ENCODE results near the gene SERINC2. TPM values are rescaled to one million over a fixed set of nuclear protein-coding genes. Genes with fewer than 3 reads are reported as not detected.

SERINC2 gene
- total and polyA plus RNA-seq, 2 of the 8 experiments (the other 6 are each of a cell fraction or from before 2014, with no cell fraction given): 31.4 to 60.0 TPM

GRCh38 chr1:31445951-31446350 lies 32.9 kb downstream of the SERINC2 start:
- Histone ChIP-seq H3K4ac (replicated peaks; ENCODE audit: insufficient read length, low read depth, low read length) (no peak overlapping the region), H4K8ac (ENCODE audit: extremely low read depth, insufficient read depth, low read length) (peak overlapping the region; percentile 71; the same call in 1 of the 2 replicates), H3K56ac (replicated peaks; ENCODE audit: insufficient read length, low read depth, low read length) (no peak overlapping the region), H3K9me3 (ENCODE audit: insufficient read depth in 2 of 2, low read depth in 1 of 2, low read length in 1 of 2) (peaks cover 7 to 10% of the 10 kb centered on the region in 2 experiments; a peak in 3 of 4 replicates), H3K23ac (ENCODE audit: insufficient read length) (no peak overlapping the region), H3K27ac (ENCODE audit: low read depth, low read length) (no peak overlapping the region), H2BK15ac (ENCODE audit: low read length) (no peak overlapping the region), H3K27me3 (replicated peaks in 1 of 4; ENCODE audit: control insufficient read depth in 3 of 4, extremely low read depth in 1 of 4, insufficient read depth in 3 of 4, low read length in 3 of 4) (no peaks in the 10 kb centered on the region), H3K4me1 (replicated peaks in 1 of 4; ENCODE audit: control insufficient read depth in 3 of 4, insufficient read depth in 4 of 4, low read length in 3 of 4) (no peaks in the 10 kb centered on the region), H4K91ac (replicated peaks; ENCODE audit: insufficient read length, low read length) (no peak overlapping the region), H2BK12ac (ENCODE audit: low read depth, low read length) (no peak overlapping the region), H3K9ac (replicated peaks in 1 of 4; ENCODE audit: extremely low read depth in 1 of 4, low read depth in 3 of 4, low read length in 3 of 4) (no peak overlapping the region), H3K23me2 (ENCODE audit: low read depth, low read length) (no peaks in the 10 kb centered on the region; the same call in 1 of the 2 replicates), H3K4me3 (ENCODE audit: extremely low read depth in 1 of 4, insufficient read depth in 2 of 4, low read depth in 3 of 4, low read length in 4 of 4) (no peak overlapping the region), H3K36me3 (ENCODE audit: control insufficient read depth in 2 of 4, insufficient read depth in 4 of 4, low read length in 3 of 4) (no peaks in the 10 kb centered on the region), H3K18ac (ENCODE audit: extremely low read depth, low read length) (no peak overlapping the region), H4K20me1 (replicated peaks in 1 of 2; ENCODE audit: control insufficient read depth in 1 of 2, insufficient read depth in 2 of 2, low read length in 2 of 2) (no peaks in the 10 kb centered on the region), H4K5ac (ENCODE audit: insufficient read length, low read depth, low read length) (no peak overlapping the region), H3K14ac (ENCODE audit: insufficient read length) (no peak overlapping the region), H2BK120ac (replicated peaks; ENCODE audit: low read depth, low read length) (no peak overlapping the region), H2AK5ac (ENCODE audit: low read depth, low read length) (no peak overlapping the region), H3K4me2 (ENCODE audit: insufficient read depth in 1 of 2, low read depth in 2 of 2, low read length in 2 of 2) (no peak overlapping the region), H2BK20ac (ENCODE audit: low read length) (no peak overlapping the region), H3K79me1 (ENCODE audit: low read depth, low read length) (no peaks in the 10 kb centered on the region), H3K79me2 (ENCODE audit: control insufficient read depth in 1 of 2, insufficient read depth in 2 of 2, low read length in 2 of 2) (no peaks in the 10 kb centered on the region), H2BK5ac (ENCODE audit: low read depth, low read length) (no peak overlapping the region), H2AFZ (ENCODE audit: low read length) (no peak overlapping the region)
- DNase-seq (ENCODE audit: low read depth in 1 of 2, low spot score in 2 of 2): no peak
- TF ChIP-seq ASH2L (IDR thresholded peaks at IDR 0.05; ENCODE audit: low read length) (no peak), RFX5 (IDR thresholded peaks at IDR 0.05; ENCODE audit: borderline replicate concordance, low read depth, low read length) (no peak), CEBPB (IDR thresholded peaks at IDR 0.05; ENCODE audit: low read depth, low read length) (no peak), RXRA (IDR thresholded peaks at IDR 0.05; ENCODE audit: insufficient read depth, low read depth, low read length) (no peak), E2F6 (IDR thresholded peaks at IDR 0.05) (no peak), EZH2 (IDR thresholded peaks at IDR 0.05; ENCODE audit: low read depth, low read length, severe bottlenecking) (no peak), SP2 (IDR thresholded peaks at IDR 0.05; ENCODE audit: low read length) (no peak), HDAC6 (IDR thresholded peaks at IDR 0.05; ENCODE audit: low read depth, low read length) (no peak), CTCF (IDR thresholded peaks at IDR 0.05; ENCODE audit: control extremely low read depth in 1 of 3, insufficient read depth in 1 of 3, low read depth in 1 of 3, low read length in 3 of 3) (no peak)
- ChIA-PET POLR2A (ENCODE audit: partially characterized antibody) (no interaction called here), CTCF (ENCODE audit: partially characterized antibody) (no interaction called here)
- 98% methylated on average over 3 of the region's 3 CpGs; no CpG with 5 or more reads in 1 of the 2 experiments for WGBS, 2 experiments (ENCODE audit: extremely low coverage in 1 of 2, insufficient coverage in 1 of 2, insufficient read length in 1 of 2, insufficient replicate concordance in 2 of 2, low coverage in 1 of 2, low lambda C conversion rate in 2 of 2, missing lambda C conversion rate in 1 of 2)
- FAIRE-seq: no peak
